Activated effector memory CD4-positive, alpha-beta T cell treated with Interleukin-2 at 50 U/mL for 16 hours (primary cell): ENCODE measurements around the gene HBQ1.
A peak's percentile ranks its signal among the peaks of the same experiment; 100 is the strongest.
"Not testable (repeated sequence)": the region's sequence is repeated elsewhere in the genome, so short reads cannot be mapped to it uniquely, and the experiment has no call there.

Source experiments
- DNase-seq: peaks from one replicate; pipeline ENCODE4 v3.0.0-alpha.2; 2020

The HBQ1 gene

DNA sequence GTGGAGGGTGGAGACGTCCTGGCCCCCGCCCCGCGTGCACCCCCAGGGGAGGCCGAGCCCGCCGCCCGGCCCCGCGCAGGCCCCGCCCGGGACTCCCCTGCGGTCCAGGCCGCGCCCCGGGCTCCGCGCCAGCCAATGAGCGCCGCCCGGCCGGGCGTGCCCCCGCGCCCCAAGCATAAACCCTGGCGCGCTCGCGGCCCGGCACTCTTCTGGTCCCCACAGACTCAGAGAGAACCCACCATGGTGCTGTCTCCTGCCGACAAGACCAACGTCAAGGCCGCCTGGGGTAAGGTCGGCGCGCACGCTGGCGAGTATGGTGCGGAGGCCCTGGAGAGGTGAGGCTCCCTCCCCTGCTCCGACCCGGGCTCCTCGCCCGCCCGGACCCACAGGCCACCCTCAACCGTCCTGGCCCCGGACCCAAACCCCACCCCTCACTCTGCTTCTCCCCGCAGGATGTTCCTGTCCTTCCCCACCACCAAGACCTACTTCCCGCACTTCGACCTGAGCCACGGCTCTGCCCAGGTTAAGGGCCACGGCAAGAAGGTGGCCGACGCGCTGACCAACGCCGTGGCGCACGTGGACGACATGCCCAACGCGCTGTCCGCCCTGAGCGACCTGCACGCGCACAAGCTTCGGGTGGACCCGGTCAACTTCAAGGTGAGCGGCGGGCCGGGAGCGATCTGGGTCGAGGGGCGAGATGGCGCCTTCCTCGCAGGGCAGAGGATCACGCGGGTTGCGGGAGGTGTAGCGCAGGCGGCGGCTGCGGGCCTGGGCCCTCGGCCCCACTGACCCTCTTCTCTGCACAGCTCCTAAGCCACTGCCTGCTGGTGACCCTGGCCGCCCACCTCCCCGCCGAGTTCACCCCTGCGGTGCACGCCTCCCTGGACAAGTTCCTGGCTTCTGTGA is 3.5 kb upstream of the HBQ1 start, which contains the start of gene HBA1:
HBA1 (plus strand) TSS at position 204 of the 906 bp plus-strand sequence; CDS start at position 241, 37 bp downstream.
- DNase-seq = not testable (repeated sequence)

DNA sequence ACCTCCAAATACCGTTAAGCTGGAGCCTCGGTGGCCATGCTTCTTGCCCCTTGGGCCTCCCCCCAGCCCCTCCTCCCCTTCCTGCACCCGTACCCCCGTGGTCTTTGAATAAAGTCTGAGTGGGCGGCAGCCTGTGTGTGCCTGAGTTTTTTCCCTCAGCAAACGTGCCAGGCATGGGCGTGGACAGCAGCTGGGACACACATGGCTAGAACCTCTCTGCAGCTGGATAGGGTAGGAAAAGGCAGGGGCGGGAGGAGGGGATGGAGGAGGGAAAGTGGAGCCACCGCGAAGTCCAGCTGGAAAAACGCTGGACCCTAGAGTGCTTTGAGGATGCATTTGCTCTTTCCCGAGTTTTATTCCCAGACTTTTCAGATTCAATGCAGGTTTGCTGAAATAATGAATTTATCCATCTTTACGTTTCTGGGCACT is 2.9 kb upstream of the HBQ1 start:
- DNase-seq = no peak

DNA sequence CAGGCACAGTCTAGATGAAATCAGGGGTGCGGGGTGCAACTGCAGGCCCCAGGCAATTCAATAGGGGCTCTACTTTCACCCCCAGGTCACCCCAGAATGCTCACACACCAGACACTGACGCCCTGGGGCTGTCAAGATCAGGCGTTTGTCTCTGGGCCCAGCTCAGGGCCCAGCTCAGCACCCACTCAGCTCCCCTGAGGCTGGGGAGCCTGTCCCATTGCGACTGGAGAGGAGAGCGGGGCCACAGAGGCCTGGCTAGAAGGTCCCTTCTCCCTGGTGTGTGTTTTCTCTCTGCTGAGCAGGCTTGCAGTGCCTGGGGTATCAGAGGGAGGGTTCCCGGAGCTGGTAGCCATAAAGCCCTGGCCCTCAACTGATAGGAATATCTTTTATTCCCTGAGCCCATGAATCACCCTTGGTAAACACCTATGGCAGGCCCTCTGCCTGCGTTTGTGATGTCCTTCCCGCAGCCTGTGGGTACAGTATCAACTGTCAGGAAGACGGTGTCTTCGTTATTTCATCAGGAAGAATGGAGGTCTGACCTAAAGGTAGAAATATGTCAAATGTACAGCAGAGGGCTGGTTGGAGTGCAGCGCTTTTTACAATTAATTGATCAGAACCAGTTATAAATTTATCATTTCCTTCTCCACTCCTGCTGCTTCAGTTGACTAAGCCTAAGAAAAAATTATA is 2.1 kb upstream of the HBQ1 start:
- no peak for DNase-seq

DNA sequence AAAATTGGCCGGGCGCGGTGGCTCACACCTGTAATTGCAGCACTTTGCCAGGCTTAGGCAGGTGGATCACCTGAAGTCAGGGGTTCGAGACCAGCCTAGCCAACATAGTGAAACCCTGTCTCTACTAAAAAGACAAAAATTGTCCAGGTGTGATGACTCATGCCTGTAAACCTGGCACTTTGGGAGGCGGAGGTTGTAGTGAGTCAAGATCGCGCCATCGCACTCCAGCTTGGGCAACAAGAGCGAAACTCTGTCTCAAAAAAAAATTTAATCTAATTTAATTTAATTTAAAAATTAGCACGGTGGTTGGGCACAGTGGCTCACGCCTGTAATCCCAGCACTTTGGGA is 1.6 kb upstream of the HBQ1 start:
- no peak for DNase-seq

DNA sequence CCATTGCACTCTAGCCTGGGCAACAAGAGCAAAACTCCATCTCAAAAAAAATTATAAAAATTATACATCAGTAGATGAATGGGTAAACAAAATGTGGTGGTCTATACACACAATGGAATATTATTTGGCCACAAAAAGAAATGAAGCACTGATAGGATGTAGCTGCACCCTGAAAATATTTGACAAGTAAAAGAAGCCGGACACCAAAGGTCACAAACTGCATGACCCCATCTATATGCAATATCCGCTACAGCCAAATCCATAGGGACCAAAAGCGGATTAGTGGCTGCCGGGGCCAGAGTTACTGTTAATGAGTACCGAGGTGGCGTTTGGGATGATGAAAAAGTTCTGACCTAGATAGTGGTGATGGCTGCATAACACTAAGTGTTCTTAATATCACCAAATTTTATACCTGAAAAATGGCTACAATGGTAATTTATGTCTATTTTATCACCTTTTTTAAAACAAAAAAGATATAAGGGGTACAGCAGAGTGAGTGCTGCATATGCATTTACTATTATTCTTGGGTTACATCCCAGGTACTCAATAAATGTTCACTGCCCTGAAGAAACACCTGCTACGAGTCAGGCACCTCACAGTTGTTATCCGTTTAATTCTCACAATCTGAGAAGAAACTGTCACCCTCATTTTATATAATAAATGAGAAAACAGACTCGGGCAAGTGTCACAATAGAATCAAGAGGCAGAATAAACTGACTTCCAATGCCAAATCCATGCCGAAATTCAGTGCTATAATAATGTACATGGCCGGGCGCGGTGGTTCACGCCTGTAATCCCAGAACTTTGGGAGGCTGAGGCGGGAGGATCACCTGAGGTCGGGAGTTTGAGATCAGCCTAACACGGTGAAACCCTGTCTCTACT is 807 bp upstream of the HBQ1 start:
- no peak for DNase-seq

DNA sequence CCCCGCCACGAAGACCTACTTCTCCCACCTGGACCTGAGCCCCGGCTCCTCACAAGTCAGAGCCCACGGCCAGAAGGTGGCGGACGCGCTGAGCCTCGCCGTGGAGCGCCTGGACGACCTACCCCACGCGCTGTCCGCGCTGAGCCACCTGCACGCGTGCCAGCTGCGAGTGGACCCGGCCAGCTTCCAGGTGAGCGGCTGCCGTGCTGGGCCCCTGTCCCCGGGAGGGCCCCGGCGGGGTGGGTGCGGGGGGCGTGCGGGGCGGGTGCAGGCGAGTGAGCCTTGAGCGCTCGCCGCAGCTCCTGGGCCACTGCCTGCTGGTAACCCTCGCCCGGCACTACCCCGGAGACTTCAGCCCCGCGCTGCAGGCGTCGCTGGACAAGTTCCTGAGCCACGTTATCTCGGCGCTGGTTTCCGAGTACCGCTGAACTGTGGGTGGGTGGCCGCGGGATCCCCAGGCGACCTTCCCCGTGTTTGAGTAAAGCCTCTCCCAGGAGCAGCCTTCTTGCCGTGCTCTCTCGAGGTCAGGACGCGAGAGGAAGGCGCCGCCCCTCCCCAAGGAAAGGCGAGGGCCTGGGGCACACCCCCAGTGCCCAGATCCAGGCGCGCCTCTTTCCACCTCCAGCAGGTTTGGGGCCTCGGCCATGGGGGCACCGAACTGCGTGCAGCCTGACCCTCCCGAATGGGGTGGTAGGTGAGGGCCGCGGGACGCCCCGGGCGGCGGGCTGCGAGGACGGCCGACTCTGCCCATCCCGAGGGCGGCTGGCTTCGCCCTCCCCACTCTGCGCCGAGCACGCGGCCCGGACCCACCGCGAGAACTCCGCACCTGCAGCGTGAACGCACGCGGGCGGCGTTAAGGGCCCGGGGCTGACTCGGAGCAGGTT is 664 bp downstream of the HBQ1 start:
- DNase-seq = peak; percentile 6

DNA sequence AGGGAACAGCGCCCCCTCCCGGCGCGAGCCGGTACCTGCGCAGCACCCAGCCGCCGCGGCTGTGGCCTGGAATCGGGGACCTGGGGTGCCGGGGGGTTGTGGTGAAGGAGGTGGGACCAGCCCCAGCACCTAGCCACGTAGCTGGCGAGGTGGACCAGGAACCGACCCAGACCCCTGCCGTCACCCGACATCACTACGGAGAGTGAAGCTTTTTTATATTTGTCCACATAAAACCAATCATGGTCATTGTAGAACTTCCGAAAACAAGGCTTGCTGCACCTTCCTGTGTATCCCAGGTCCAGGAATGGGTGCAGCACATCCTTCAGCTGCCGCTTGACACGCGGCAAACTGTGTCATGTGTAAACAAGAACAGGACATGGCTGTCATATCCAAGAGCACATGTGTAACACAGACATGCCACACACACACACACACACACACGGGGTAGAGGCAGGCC is 1.3 kb downstream of the HBQ1 start:
- DNase-seq = peak; percentile 75

DNA sequence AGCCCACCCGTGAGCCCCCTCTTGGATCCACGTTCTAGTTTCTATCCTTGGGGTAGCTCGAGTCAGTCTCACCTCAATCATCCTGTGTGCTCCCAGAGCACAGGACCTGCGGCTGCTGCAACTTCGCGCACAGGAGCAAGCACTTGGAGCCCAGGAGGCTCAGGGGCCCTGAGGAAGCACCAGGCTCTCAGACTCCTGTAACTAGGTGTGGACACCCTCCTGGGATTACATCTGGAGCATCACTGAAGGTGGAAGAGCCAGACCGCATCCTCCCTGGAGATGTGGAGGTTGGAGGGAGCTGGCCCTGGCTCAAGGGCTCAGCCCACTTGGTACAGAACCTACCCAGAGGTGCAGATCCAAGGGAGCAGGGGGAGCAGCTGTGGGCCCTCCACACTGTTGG is 2.7 kb downstream of the HBQ1 start:
- DNase-seq = no peak

DNA sequence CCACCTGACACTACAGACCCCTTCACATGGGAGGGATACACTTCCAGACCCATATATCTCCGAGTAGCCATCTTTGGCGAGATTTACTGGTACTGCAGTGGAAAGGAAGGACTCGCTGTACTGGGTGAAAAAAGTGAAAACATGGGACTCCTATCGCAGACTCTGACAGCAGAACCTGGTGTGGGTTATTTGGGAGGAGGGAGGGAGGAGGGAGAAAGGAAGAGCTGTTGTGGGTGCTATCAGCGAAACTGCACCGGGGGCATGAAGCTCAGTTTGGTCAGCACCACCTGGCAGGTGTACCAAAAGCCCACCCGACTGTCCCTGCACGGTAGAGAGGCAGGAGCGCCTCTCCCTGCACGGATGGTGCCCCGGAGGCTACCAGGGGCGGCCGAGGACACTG is 5.0 kb downstream of the HBQ1 start:
- no peak for DNase-seq

DNA sequence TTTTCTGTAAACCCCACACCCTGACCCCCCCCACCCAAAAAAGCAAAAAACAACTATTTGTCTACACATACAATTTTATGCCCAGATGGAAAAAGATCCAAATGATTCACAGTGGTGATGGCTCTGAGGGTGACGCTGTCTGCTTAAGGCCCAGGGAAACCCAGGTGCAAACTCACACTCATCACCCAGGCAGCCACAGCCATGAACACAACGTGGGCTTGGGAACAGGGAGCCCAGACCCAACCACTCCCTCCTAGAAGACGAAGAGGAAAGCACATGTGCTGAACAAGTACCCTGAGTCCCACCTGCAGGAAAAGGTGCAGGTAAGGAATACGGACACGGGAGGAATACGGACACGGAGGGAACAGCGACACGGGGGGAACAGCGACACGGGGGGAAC is 5.4 kb downstream of the HBQ1 start:
- no peak for DNase-seq

DNA sequence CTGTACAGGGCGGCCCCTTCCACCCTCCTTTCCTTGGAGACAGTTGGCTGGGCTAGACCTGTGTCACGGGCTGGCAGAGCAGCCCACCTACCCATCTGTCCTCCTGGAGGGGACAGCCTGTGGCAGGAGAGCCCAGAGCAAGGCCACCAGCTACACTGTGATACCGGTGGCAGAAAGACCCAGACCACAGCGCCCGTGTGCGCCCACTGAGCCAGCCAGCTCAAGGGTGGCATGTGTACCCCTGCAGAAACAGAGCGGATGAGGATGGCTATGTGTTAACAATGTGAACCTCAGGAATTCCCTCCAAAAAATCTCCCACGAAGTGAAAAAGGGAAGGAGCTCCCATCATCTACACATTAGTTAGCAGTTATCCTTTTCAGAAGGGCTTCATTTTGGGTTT is 7.1 kb downstream of the HBQ1 start:
- no peak for DNase-seq

DNA sequence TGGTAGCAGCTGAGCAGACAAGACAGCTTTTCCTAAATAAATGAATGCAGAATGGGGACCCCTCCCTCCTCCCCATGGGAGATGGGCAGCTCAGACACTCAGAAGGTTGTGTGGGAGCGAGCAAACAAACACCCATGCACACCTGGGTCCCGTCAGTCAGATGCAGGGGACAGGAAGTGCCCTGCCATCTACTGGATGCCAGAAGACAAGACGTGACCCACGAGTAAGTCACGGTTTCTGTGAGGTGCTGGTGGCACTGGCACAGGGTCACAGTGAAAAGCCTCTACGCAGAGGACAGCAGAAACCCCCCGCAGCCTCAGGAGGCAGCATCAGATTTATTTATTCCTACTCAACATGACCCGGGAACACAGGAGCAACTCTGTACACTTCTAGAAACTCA is 8.4 kb downstream of the HBQ1 start:
- DNase-seq = no peak

DNA sequence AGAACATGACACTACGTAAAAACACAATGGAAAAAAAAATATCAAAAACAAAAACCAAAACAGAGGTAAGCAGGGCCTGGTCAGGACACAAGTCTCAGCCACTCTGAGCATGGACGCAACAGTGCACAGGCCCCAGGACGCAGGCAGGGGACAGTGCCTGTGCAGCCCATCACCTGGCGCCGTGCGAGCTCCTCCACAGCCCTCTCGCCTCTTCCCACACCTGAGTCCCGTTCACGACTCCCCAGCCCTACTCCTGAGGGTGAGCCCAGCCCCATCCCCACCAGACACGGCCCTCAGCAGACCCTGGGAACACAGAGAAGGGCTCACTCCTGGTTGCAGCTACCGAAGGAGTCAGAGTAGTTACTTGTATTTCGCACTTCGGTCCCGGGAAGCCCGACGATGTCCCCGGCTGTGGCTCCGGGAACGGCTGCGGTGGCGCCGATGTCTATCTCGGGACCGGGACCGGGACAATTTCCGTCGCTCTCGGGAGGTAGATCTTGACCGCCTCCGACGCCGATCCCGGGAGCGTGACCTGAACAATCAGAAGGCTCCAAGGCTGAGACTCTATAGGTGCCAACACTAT is 9.4 kb downstream of the HBQ1 start:
- no peak for DNase-seq

DNA sequence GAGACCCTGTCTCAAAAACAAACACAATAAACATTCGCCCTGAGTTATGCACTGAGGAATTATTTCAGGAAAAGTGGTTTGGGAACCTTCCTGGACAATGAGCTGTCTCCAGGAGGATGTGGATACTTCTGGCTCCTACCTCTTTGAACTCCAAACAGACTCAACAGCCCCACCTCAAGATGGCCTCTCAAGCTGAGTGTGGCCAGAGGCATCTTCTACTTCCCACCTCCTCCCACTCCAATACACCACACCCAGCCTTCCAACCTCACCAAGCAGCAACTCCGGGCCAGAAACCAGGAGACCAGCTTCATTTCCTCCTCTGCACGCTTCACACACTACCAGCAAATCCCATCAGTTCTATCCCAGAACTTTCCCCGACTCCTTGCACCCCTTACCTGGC is 11.6 kb downstream of the HBQ1 start:
- no peak for DNase-seq

DNA sequence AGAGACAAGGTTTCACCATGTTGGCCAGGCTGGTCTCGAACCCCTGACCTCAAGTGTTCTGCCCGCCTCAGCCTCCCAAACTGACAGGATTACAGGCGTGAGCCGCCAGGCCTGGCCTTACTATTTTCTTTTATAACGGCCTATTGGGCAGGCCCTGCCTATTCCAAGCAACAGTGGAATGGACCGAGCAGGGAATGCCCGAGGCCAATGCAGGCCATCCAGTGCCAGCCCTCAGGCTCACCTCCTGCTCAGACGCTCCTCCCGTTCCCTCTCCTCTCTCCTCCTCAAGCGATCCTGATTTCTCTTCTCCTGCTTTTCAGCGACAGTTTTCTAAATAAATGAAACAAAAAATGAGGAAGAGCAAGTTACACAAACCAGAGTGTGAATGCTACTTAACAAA is 12.4 kb downstream of the HBQ1 start:
- no peak for DNase-seq

DNA sequence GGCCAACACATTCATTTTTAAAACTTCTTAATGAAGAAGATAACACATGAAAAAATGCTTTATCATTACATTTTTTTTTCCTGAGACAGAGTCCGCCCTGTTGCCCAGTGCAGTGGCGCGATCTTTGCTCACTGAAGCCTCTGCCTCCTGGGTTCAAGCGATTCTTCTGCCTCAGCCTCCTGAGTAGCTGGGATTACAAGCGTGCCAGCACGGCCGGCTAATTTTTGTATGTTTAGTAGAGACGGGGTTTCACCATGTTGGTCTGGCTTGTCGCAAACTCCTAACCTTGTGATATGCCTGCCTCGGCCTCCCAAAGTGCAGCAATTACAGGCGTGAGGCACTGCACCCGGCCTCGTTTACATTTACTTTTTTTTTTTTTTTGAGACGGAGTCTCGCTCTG is 13.2 kb downstream of the HBQ1 start:
- no peak for DNase-seq

DNA sequence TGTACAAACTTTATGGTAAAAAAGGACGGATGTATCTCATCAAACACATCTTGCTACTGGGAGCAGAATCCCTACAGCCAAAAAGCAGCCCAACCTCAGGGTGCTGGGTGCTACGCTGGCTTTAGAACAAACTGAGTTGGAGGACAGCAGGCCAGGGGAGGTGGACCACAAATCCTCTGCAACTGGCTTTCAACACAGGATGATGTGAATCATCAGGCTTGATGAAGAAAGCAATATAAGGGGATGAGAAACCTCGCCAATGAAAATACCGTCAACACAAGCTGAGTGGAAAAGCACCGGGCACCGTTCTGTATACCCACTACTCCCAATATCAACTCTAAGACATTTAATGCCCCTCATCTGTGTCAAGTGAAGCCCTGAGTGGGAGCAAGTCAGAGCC is 14.3 kb downstream of the HBQ1 start:
- no peak for DNase-seq

DNA sequence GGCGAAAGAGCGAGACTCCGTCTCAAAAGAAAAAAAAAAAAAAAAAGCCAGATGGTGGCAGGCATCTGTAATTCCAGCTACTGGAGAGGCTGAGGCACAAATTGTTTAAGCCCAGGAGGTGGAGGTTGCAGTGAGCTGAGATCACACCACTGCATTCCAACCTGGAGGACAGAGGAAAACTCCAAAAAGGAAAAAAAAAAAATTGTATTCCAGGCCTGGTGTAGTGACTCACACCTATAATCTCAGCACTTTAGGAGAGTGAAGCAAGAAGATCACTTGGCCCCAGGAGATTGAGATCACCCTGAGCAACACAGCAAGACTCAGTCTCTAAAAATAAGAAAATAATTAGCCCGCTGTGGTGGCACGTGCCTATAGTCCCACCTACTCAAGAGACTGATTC is 20.1 kb downstream of the HBQ1 start:
- DNase-seq = no peak

DNA sequence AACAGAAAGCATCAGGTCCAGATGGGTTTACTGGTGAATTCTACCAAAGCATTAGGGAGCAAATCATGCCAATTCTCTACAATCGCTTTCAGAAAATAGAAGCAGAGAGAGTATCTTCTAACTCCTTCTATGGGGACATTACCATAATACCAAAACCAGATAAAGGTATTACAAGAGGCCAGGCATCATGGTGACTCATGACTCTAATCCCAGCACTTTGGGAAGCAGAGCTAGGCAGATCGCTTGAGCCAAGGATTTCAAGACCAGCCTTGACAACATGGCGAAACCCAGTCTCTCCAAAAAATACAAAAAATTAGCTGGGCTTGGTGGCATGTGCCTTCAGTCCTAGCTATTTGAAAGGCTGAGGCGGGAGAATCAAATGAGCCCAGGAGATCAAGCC is 23.0 kb downstream of the HBQ1 start:
- no peak for DNase-seq

DNA sequence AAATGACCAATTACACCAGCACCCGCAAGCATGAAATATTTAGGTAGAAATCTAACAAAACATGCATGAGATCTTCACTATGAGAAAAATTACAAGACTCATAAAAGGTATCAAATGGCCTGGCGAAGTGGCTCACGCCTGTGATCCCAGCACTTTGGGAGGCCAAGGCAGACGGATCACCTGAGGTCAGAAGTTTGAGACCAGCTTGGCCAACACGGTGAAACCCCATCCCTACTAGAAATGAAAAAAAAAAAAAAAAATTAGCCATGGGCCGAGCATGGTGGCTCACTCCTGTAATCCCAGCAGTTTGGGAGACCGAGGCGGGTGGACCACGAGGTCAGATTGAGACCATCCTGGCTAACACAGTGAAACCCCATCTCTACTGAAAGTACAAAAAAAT is 23.8 kb downstream of the HBQ1 start:
- DNase-seq = not testable (repeated sequence)

DNA sequence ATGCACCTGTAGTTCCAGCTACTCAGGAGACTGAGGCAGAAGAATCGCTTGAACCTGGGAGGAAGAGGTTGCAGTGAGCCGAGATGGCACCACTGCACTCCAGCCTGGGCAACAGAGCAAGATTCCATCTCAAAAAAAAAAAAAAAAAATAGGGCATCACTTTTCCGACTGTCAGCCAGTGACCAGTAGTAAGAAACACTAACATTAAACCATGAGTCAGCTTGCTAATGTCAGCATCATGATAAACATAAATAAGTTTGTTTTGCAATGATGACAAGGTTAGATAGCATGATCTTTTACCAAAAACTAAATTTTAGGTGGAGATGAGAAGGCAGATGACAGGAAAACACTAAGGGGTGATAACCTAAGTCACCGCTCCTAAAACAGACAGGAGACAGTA is 29.1 kb downstream of the HBQ1 start:
- not testable (repeated sequence) for DNase-seq
